Cardiac fibroblast (primary cell): ENCODE data around the gene MORC4.
A peak's percentile ranks its signal among the peaks of the same experiment; 100 is the strongest.

Experiments
- DNase-seq, 2 donors: peaks; one replicate each; pipeline versions ENCODE4 v3.0.0 to v3.0.0-alpha.2; 2010; ENCODE audit warnings: low read depth in 2 of 2
- H3K4me3 ChIP-seq, 2 donors: replicated peaks in 1 of 2; 1 replicate in 1 of 2; 2 replicates in 1 of 2; pipeline ENCODE4 v1.5.1; 2011; ENCODE audit warnings: low read depth in 2 of 2, low read length in 2 of 2, mild to moderate bottlenecking in 2 of 2, moderate library complexity in 1 of 2
- CTCF ChIP-seq: IDR thresholded peaks from one replicate; pipeline ENCODE4 v1.5.1; 2011; ENCODE audit warnings: low read depth, mild to moderate bottlenecking, low read length, inconsistent platforms

The MORC4 gene

GRCh38 chrX:106927700-106928099 lies 72.3 kb downstream of the MORC4 start:
- peak in 1 of 2 donors; percentile 41 for DNase-seq
- no peak for TF ChIP-seq CTCF
- no peak overlapping the region for H3K4me3 ChIP-seq

- no peak for DNase-seq
- no peak for TF ChIP-seq CTCF
- H3K4me3 ChIP-seq, result no peak overlapping the region
Measured at GRCh38 chrX:106927023-106927422, 73.0 kb downstream of the MORC4 start.

GRCh38 chrX:106921637-106922036 lies 78.4 kb downstream of the MORC4 start:
- H3K4me3 ChIP-seq, result no peak overlapping the region
- no peak for TF ChIP-seq CTCF
- peak in 1 of 2 donors; percentile 35 for DNase-seq

GRCh38 chrX:106919932-106920452 lies 80.0 kb downstream of the MORC4 start, which contains the start of gene CLDN2:
Gene CLDN2, plus strand, starts transcription at chrX:106920402. Its CDS starts 7,827 bp downstream, at chrX:106928229.
- TF ChIP-seq CTCF, result no peak
- no peak within 1 kb of the TSS for H3K4me3 ChIP-seq
- no peak for DNase-seq

- peak; percentile 76 to 79 for DNase-seq
- no peak overlapping the region for H3K4me3 ChIP-seq
- no peak for TF ChIP-seq CTCF
Measured at GRCh38 chrX:106917830-106918500, 82.0 kb downstream of the MORC4 start.

GRCh38 chrX:106912864-106913263 lies 87.1 kb downstream of the MORC4 start:
- H3K4me3 ChIP-seq, result no peak overlapping the region
- peak; percentile 34 to 40 for DNase-seq
- TF ChIP-seq CTCF, result no peak

GRCh38 chrX:106906361-106906760 lies 93.7 kb downstream of the MORC4 start:
- no peak for TF ChIP-seq CTCF
- H3K4me3 ChIP-seq, result no peak overlapping the region
- DNase-seq, result no peak
